Esophagus squamous epithelium (tissue), 5 donors: ENCODE data around the gene SPOCK1. TPM values are rescaled to one million over a fixed set of nuclear protein-coding genes. Genes with fewer than 3 reads are reported as not detected.

Experiments
- DNase-seq: peaks from one replicate; lab custom pipeline; 2025; lab: John Stamatoyannopoulos, UW
- H3K27ac ChIP-seq, 4 donors: fragments of 200-600 bp; sonication (generic); one replicate each; pipeline ENCODE4 v1.5.1; 2016 to 2019; ENCODE audit warnings: mild to moderate bottlenecking in 1 of 4
- H3K27me3 ChIP-seq, 4 donors: fragments of 200-600 bp; sonication (generic); 1 replicate in 3 of 4; 2 replicates in 1 of 4; pipeline versions ENCODE4 v1.5.1 to v1.6.0; 2017 to 2021; ENCODE audit warnings: antibody characterized with exemption in 1 of 4
- H3K36me3 ChIP-seq, 3 donors: fragments of 200-600 bp; sonication (generic); one replicate each; pipeline ENCODE4 v1.5.1; 2016 to 2019
- H3K4me1 ChIP-seq, 3 donors: fragments of 200-600 bp; sonication (generic); one replicate each; pipeline ENCODE4 v1.5.1; 2017 to 2019
- H3K4me3 ChIP-seq, 4 donors: fragments of 200-600 bp; sonication (generic); 1 replicate in 3 of 4; 2 replicates in 1 of 4; pipeline ENCODE4 v1.5.1; 2016 to 2019; ENCODE audit warnings: mild to moderate bottlenecking in 2 of 4, moderate library complexity in 1 of 4
- H3K9me3 ChIP-seq, 3 donors: fragments of 200-600 bp; sonication (generic); one replicate each; pipeline ENCODE4 v1.5.1; 2016 to 2019
- CTCF ChIP-seq, 6 experiments: fragments of 450-650 bp in 4 of 6; fragments of 200-600 bp in 2 of 6; sonication (generic) in 2 of 6; IDR thresholded peaks; one replicate each; pipeline ENCODE4 v1.5.1; 2016 to 2019; ENCODE audit warnings: antibody characterized with exemption in 6 of 6, mild to moderate bottlenecking in 4 of 6, moderate library complexity in 4 of 6
- POLR2A ChIP-seq, 4 donors: fragments of 450-650 bp; IDR thresholded peaks; one replicate each; pipeline ENCODE4 v1.6.1; 2017; ENCODE audit warnings: antibody characterized with exemption in 4 of 4, mild to moderate bottlenecking in 4 of 4, moderate library complexity in 3 of 4
- WGBS, 2 donors: methylation state at CpG; one replicate each; pipeline ENCODE4 v1.1.5; 2018; 5-methylcytosine and 5-hydroxymethylcytosine counted together
- intact Hi-C: fragments of 100-400 bp; cut with DNase I; formaldehyde crosslinking; loops from one replicate; pipeline ENCODE4 v1.15.0; 2022
- total RNA-seq, 4 donors: library from RNA; depleted of rRNA; stranded (reverse); fragments of >200 nt; gene quantifications; one replicate each; pipeline ENCODE4 v1.1.0, GENCODE V29; 2016
- donor health status: DM: yes; HTN: yes; CAD: no.

SPOCK1 gene
- total RNA-seq, 4 donors from 2014 or later: 0.99 to 21.9 (median 8.1) TPM

DNA sequence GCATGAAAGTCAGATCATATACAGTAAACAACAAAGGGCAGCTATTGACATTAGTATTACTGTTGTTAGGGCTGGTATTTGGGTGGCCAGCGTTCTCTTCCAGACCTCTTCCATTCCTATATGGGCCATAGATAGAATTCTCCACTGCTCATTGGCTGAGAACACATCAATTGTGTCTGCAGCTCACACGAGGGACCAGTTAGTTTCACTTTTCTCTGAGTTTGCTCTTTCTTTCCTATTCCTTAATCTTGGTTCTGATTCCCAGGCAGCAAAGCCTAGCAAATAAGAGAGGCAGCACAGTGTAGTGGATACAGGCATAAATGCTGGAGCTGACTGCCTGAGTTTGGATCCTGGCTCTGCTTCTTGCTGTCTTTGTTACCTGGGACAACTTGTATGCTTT lies 476.4 kb downstream of the SPOCK1 start:
- Histone ChIP-seq H3K36me3 (no peaks in the 10 kb centered on the region), H3K9me3 (no peaks in the 10 kb centered on the region), H3K4me1 (no peaks in the 10 kb centered on the region), H3K4me3 (no peak overlapping the region), H3K27ac (no peak overlapping the region), H3K27me3 (no peaks in the 10 kb centered on the region)
- TF ChIP-seq POLR2A (IDR thresholded peaks at IDR 0.05): no peak
- TF ChIP-seq CTCF (IDR thresholded peaks at IDR 0.05): no peak
- DNase-seq: no peak
- intact Hi-C loops: no loop called here
- WGBS, 2 donors: 41 to 51% methylated on average over 2 of the region's 2 CpGs

DNA sequence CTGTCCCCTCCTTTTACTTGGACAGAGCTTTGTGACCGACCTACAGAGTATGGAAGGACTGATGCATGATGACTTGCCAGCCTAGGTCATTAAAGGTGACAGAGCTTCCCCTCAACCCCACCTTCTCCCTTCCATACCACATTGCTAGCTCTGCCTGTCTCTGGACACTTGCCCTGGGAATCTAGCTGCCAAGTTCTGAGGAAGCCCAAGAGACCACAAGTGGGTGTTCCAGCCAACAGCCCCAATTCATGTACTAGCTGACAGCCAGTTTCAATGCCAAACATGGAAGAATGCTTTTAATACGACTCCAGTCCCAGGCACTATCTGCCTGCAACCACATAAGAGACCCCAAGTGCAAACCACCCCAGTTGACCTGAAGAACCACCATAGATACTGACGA lies 477.1 kb downstream of the SPOCK1 start:
- H3K27ac ChIP-seq: no peak overlapping the region
- H3K4me3 ChIP-seq: no peak overlapping the region
- DNase-seq: no peak
- H3K9me3 ChIP-seq: no peaks in the 10 kb centered on the region
- no peaks in the 10 kb centered on the region for H3K36me3 ChIP-seq
- H3K27me3 ChIP-seq: no peaks in the 10 kb centered on the region
- TF ChIP-seq CTCF (IDR thresholded peaks at IDR 0.05): no peak
- TF ChIP-seq POLR2A (IDR thresholded peaks at IDR 0.05): no peak
- H3K4me1 ChIP-seq: no peaks in the 10 kb centered on the region
- 46 to 74% methylated on average over 3 of the region's 3 CpGs for WGBS, 2 donors
- intact Hi-C loops: no loop called here

DNA sequence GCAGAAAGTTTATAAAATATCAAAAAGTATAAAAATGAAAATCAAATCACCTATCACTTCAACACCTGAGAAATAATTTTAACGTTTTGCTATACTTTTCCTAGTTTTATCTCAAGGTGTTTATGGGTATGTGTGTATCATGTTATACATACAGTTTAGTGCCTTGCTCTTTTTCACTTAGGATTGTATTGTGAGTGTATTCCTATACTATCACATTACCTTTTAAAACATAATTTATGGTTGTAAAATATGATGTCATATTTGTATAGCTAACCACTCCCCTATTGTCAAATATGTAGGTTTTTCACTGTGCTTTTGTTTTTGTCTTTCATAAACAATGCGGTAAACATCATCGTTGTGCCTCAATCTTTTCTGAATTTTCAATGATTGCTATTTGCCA lies 479.9 kb downstream of the SPOCK1 start:
- Histone ChIP-seq H3K36me3 (no peaks in the 10 kb centered on the region), H3K27me3 (no peaks in the 10 kb centered on the region), H3K4me1 (no peaks in the 10 kb centered on the region), H3K4me3 (no peak overlapping the region), H3K27ac (no peak overlapping the region), H3K9me3 (no peaks in the 10 kb centered on the region)
- intact Hi-C loops: no loop called here
- WGBS, 2 donors: 76 to 78% methylated on average over 3 of the region's 3 CpGs
- no peak for TF ChIP-seq CTCF (IDR thresholded peaks at IDR 0.05)
- TF ChIP-seq POLR2A (IDR thresholded peaks at IDR 0.05): no peak
- no peak for DNase-seq

- H3K27me3 ChIP-seq: peaks cover 0 to 4% (median 0%) of the 10 kb centered on the region in 4 donors
- no peaks in the 10 kb centered on the region for H3K4me1 ChIP-seq
- no peak overlapping the region for H3K27ac ChIP-seq
- intact Hi-C loops: no loop called here
- H3K9me3 ChIP-seq: no peaks in the 10 kb centered on the region
- no peak overlapping the region for H3K4me3 ChIP-seq
- no peak for DNase-seq
- H3K36me3 ChIP-seq: no peaks in the 10 kb centered on the region
- 39 to 47% methylated on average over 4 of the region's 5 CpGs for WGBS, 2 donors
- TF ChIP-seq CTCF (IDR thresholded peaks at IDR 0.05): no peak
- no peak for TF ChIP-seq POLR2A (IDR thresholded peaks at IDR 0.05)
Measured at GRCh38 chr5:137016783-137017324, 482.3 kb downstream of the SPOCK1 start.

- no peak overlapping the region for H3K27ac ChIP-seq
- WGBS, 2 donors: 59 to 69% methylated on average over 2 of the region's 2 CpGs
- no peaks in the 10 kb centered on the region for H3K36me3 ChIP-seq
- peaks cover 0 to 4% (median 0%) of the 10 kb centered on the region in 4 donors for H3K27me3 ChIP-seq
- intact Hi-C loops: no loop called here
- H3K9me3 ChIP-seq: no peaks in the 10 kb centered on the region
- DNase-seq: no peak
- TF ChIP-seq POLR2A (IDR thresholded peaks at IDR 0.05) (no peak), CTCF (IDR thresholded peaks at IDR 0.05) (no peak)
- no peak overlapping the region for H3K4me3 ChIP-seq
- H3K4me1 ChIP-seq: no peaks in the 10 kb centered on the region
Measured at GRCh38 chr5:137015540-137016116, 483.5 kb downstream of the SPOCK1 start.
